ENCODE results near the gene ENO3. TPM values are rescaled to one million over a fixed set of nuclear protein-coding genes. Genes with fewer than 3 reads are reported as not detected.

Gene ENO3
- total and polyA plus RNA-seq, 10 of the 15 experiments (the other 5 are each of a cell fraction or from before 2014, with no cell fraction given), result 6.8 to 28.4 (median 17.0) TPM

DNA sequence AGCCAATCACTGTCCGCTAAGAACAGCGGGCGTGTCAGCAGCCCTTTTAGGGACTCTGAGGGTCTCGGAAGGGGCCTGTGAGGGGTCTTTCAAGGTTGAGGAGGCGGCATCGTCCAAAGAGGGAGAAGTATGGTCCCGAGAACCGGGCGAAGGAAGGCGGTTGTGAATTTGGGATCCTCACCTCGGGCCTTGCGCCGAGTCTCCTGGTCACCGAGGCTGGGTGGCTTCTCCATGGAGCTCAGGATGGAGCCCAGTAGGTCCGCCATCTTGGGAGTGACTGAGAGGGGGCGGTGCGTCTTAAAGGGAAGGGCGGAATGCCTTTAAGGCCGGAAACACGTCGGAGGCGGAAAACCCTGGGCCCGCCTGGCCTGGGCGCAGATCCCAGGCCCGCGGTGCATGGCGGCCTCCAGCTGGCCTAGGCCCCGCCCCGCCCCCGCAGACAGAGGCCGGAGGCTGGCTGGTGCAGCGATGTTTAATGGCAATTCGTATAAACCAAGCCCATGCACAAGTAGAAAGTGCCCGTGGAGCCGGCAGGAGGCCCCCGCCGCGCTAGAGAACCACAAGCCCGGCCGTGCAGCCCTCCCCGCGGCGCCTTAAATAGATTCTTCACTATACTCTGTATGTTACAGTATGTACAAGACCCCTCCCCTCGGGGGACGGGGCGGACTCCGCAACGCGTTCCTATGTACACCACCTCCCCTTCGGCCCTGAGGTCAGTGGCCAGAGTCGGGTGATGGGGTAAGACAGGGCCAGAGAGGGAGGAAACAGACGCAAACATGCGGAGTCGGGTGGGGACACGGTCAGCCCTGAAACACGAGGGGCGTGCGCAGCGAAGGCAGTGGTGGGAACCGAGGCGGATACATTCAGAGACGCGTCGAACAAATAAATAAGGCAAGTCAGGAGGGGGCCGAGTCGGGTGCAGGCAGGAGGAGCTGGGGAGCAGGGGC is 16.9 kb downstream of the ENO3 start, which contains the start of gene SPAG7 (continued):
- TF ChIP-seq KLF5 (IDR thresholded peaks at IDR 0.05; ENCODE audit: partially characterized antibody) (peak; percentile 14), NRF1 (conservative IDR thresholded peaks at IDR 0.05; ENCODE audit: low read depth, low read length) (no peak), NR2C1 (IDR thresholded peaks at IDR 0.05) (peak; percentile 52), SIN3A (IDR thresholded peaks at IDR 0.05; ENCODE audit: low read depth, low read length) (peak; percentile 89; the same call in 1 of the 2 replicates), NBN (IDR thresholded peaks at IDR 0.05) (peak; percentile 51; the same call in 1 of the 2 replicates), YY1 (IDR thresholded peaks at IDR 0.05; ENCODE audit: low read depth, low read length) (peak; percentile 99), CEBPB (IDR thresholded peaks at IDR 0.05; ENCODE audit: borderline replicate concordance in 1 of 2, low read depth in 2 of 2, low read length in 2 of 2) (no peak), POLR2AphosphoS5 (IDR thresholded peaks at IDR 0.05; ENCODE audit: low read length) (peak; percentile 89), PML (IDR thresholded peaks at IDR 0.05; ENCODE audit: low read length) (peak; percentile 93), HCFC1 (IDR thresholded peaks at IDR 0.05; ENCODE audit: low read length) (0 out of 2 replicates have a peak, but pooled peaks have one; percentile 35), SIX5 (IDR thresholded peaks at IDR 0.05; ENCODE audit: low read depth, low read length, severe bottlenecking) (peak; percentile 15), BRCA1 (IDR thresholded peaks at IDR 0.05; ENCODE audit: low read depth, low read length) (no peak), MXI1 (IDR thresholded peaks at IDR 0.05; ENCODE audit: low read depth, low read length) (peak; percentile 73; the same call in 1 of the 2 replicates), YBX1 (IDR thresholded peaks at IDR 0.05) (no peak), HDGF (IDR thresholded peaks at IDR 0.05) (peak; percentile 81; the same call in 1 of the 2 replicates), POLR2AphosphoS2 (IDR thresholded peaks at IDR 0.05; ENCODE audit: low read depth, low read length) (0 out of 2 replicates have a peak, but pooled peaks have one; percentile 87), GABPA (IDR thresholded peaks at IDR 0.05; ENCODE audit: low read depth) (peak; percentile 18; the same call in 1 of the 2 replicates), ASH2L (IDR thresholded peaks at IDR 0.05; ENCODE audit: borderline replicate concordance, low read depth) (0 out of 2 replicates have a peak, but pooled peaks have one; percentile 77)
- TF ChIP-seq, protein P1, sequence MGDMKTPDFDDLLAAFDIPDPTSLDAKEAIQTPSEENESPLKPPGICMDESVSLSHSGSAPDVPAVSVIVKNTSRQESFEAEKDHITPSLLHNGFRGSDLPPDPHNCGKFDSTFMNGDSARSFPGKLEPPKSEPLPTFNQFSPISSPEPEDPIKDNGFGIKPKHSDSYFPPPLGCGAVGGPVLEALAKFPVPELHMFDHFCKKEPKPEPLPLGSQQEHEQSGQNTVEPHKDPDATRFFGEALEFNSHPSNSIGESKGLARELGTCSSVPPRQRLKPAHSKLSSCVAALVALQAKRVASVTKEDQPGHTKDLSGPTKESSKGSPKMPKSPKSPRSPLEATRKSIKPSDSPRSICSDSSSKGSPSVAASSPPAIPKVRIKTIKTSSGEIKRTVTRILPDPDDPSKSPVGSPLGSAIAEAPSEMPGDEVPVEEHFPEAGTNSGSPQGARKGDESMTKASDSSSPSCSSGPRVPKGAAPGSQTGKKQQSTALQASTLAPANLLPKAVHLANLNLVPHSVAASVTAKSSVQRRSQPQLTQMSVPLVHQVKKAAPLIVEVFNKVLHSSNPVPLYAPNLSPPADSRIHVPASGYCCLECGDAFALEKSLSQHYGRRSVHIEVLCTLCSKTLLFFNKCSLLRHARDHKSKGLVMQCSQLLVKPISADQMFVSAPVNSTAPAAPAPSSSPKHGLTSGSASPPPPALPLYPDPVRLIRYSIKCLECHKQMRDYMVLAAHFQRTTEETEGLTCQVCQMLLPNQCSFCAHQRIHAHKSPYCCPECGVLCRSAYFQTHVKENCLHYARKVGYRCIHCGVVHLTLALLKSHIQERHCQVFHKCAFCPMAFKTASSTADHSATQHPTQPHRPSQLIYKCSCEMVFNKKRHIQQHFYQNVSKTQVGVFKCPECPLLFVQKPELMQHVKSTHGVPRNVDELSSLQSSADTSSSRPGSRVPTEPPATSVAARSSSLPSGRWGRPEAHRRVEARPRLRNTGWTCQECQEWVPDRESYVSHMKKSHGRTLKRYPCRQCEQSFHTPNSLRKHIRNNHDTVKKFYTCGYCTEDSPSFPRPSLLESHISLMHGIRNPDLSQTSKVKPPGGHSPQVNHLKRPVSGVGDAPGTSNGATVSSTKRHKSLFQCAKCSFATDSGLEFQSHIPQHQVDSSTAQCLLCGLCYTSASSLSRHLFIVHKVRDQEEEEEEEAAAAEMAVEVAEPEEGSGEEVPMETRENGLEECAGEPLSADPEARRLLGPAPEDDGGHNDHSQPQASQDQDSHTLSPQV (IDR thresholded peaks at IDR 0.05), result peak; percentile 93
- TF ChIP-seq, protein P2, sequence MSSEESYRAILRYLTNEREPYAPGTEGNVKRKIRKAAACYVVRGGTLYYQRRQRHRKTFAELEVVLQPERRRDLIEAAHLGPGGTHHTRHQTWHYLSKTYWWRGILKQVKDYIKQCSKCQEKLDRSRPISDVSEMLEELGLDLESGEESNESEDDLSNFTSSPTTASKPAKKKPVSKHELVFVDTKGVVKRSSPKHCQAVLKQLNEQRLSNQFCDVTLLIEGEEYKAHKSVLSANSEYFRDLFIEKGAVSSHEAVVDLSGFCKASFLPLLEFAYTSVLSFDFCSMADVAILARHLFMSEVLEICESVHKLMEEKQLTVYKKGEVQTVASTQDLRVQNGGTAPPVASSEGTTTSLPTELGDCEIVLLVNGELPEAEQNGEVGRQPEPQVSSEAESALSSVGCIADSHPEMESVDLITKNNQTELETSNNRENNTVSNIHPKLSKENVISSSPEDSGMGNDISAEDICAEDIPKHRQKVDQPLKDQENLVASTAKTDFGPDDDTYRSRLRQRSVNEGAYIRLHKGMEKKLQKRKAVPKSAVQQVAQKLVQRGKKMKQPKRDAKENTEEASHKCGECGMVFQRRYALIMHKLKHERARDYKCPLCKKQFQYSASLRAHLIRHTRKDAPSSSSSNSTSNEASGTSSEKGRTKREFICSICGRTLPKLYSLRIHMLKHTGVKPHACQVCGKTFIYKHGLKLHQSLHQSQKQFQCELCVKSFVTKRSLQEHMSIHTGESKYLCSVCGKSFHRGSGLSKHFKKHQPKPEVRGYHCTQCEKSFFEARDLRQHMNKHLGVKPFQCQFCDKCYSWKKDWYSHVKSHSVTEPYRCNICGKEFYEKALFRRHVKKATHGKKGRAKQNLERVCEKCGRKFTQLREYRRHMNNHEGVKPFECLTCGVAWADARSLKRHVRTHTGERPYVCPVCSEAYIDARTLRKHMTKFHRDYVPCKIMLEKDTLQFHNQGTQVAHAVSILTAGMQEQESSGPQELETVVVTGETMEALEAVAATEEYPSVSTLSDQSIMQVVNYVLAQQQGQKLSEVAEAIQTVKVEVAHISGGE (CRISPR knock-in tag; IDR thresholded peaks at IDR 0.05), result no peak
- TF ChIP-seq, protein P3, sequence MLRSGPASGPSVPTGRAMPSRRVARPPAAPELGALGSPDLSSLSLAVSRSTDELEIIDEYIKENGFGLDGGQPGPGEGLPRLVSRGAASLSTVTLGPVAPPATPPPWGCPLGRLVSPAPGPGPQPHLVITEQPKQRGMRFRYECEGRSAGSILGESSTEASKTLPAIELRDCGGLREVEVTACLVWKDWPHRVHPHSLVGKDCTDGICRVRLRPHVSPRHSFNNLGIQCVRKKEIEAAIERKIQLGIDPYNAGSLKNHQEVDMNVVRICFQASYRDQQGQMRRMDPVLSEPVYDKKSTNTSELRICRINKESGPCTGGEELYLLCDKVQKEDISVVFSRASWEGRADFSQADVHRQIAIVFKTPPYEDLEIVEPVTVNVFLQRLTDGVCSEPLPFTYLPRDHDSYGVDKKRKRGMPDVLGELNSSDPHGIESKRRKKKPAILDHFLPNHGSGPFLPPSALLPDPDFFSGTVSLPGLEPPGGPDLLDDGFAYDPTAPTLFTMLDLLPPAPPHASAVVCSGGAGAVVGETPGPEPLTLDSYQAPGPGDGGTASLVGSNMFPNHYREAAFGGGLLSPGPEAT (IDR thresholded peaks at IDR 0.05; ENCODE audit: low read depth), result peak; percentile 96
